Ishikawa (cell line): ENCODE measurements around the gene DOCK6.

Experiments used
- CEBPB ChIP-seq: IDR thresholded peaks from 2 replicates; pipeline ENCODE4 v1.6.1; 2012
- CREB1 ChIP-seq: IDR thresholded peaks from 2 replicates; pipeline ENCODE4 v1.6.1; 2012; ENCODE audit warnings: low read depth
- EGR1 ChIP-seq: IDR thresholded peaks from 2 replicates; pipeline ENCODE4 v1.6.1; 2012
- EP300 ChIP-seq: IDR thresholded peaks from 2 replicates; pipeline ENCODE4 v1.6.1; 2012; ENCODE audit warnings: borderline replicate concordance
- FOXM1 ChIP-seq: IDR thresholded peaks from 2 replicates; pipeline ENCODE4 v1.6.1; 2012; ENCODE audit warnings: low read depth, borderline replicate concordance
- NFIC ChIP-seq: IDR thresholded peaks from 2 replicates; pipeline ENCODE4 v1.6.1; 2012
- RAD21 ChIP-seq: IDR thresholded peaks from 2 replicates; pipeline ENCODE4 v1.6.1; 2012; ENCODE audit warnings: low read depth
- TAF1 ChIP-seq: IDR thresholded peaks from 2 replicates; pipeline ENCODE4 v1.6.1; 2012; ENCODE audit warnings: low read depth, mild to moderate bottlenecking
- TCF12 ChIP-seq: IDR thresholded peaks from 2 replicates; pipeline ENCODE4 v1.6.1; 2012; ENCODE audit warnings: low read depth
- TEAD4 ChIP-seq: IDR thresholded peaks from 2 replicates; pipeline ENCODE4 v1.6.1; 2012
- YY1 ChIP-seq: IDR thresholded peaks from 2 replicates; pipeline ENCODE4 v1.6.1; 2012; ENCODE audit warnings: low read depth
- ZBTB7A ChIP-seq: IDR thresholded peaks from 2 replicates; pipeline ENCODE4 v1.6.1; 2012; ENCODE audit warnings: low read depth
- TF ChIP-seq, protein P1 (sequence below): IDR thresholded peaks from 2 replicates; pipeline ENCODE4 v1.6.1; 2012
- TF ChIP-seq, protein P2 (sequence below): IDR thresholded peaks from 2 replicates; pipeline ENCODE4 v1.6.1; 2012; ENCODE audit warnings: low read depth, mild to moderate bottlenecking
- TF ChIP-seq, protein P3 (sequence below): IDR thresholded peaks from 2 replicates; pipeline ENCODE4 v1.6.1; 2012

Gene DOCK6

DNA sequence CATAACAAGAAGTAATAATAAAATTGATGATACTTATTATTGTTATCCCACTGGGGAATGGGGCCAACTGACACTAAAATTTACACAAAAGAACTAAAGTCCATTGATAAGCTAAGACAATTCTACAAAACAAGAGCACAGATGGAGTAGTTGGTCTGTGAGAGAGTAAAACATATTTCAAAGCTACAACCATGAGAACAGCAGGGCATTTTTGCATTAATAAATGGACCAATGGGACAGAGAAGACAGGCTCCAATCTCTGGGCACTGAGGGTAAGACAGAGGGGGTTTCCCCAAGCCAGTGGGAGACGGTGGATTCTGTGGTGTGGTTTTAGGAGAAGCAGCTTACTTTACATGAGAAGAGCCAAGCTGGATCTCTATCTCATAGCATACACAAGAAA, 79.3 kb downstream of the DOCK6 start:
- TF ChIP-seq FOXM1 (no peak), EGR1 (no peak), NFIC (no peak), RAD21 (no peak), TAF1 (no peak), CEBPB (no peak), EP300 (no peak), TCF12 (no peak), CREB1 (no peak), YY1 (no peak), ZBTB7A (no peak), TEAD4 (no peak)
- TF ChIP-seq, protein P1, sequence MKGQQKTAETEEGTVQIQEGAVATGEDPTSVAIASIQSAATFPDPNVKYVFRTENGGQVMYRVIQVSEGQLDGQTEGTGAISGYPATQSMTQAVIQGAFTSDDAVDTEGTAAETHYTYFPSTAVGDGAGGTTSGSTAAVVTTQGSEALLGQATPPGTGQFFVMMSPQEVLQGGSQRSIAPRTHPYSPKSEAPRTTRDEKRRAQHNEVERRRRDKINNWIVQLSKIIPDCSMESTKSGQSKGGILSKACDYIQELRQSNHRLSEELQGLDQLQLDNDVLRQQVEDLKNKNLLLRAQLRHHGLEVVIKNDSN, result no peak
- TF ChIP-seq, protein P2, sequence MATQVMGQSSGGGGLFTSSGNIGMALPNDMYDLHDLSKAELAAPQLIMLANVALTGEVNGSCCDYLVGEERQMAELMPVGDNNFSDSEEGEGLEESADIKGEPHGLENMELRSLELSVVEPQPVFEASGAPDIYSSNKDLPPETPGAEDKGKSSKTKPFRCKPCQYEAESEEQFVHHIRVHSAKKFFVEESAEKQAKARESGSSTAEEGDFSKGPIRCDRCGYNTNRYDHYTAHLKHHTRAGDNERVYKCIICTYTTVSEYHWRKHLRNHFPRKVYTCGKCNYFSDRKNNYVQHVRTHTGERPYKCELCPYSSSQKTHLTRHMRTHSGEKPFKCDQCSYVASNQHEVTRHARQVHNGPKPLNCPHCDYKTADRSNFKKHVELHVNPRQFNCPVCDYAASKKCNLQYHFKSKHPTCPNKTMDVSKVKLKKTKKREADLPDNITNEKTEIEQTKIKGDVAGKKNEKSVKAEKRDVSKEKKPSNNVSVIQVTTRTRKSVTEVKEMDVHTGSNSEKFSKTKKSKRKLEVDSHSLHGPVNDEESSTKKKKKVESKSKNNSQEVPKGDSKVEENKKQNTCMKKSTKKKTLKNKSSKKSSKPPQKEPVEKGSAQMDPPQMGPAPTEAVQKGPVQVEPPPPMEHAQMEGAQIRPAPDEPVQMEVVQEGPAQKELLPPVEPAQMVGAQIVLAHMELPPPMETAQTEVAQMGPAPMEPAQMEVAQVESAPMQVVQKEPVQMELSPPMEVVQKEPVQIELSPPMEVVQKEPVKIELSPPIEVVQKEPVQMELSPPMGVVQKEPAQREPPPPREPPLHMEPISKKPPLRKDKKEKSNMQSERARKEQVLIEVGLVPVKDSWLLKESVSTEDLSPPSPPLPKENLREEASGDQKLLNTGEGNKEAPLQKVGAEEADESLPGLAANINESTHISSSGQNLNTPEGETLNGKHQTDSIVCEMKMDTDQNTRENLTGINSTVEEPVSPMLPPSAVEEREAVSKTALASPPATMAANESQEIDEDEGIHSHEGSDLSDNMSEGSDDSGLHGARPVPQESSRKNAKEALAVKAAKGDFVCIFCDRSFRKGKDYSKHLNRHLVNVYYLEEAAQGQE, result no peak
- TF ChIP-seq, protein P3, sequence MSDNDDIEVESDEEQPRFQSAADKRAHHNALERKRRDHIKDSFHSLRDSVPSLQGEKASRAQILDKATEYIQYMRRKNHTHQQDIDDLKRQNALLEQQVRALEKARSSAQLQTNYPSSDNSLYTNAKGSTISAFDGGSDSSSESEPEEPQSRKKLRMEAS, result no peak

DNA sequence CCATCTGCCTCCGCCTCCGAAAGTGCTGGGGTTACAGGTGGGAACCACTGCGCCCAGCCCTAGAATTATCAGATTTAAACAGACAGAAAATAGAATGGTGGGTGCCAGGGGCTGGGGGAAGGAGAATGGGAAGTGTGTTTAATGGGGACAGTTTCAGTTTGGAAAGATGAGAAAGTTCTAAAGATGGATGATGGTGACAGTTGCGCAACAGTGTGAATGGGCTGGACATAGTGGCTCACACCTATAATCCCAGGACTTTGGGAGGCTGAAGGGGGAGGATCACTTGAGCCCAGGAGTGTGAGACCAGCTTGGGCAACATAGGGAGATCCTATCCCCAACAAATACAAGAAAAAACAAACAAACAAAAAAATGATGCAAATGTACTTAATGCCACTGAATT, 80.8 kb downstream of the DOCK6 start:
- TF ChIP-seq EGR1 (no peak), ZBTB7A (no peak), CEBPB (peak; percentile 92), CREB1 (no peak)
- TF ChIP-seq, protein P1, result no peak
- TF ChIP-seq, protein P2, result no peak

DNA sequence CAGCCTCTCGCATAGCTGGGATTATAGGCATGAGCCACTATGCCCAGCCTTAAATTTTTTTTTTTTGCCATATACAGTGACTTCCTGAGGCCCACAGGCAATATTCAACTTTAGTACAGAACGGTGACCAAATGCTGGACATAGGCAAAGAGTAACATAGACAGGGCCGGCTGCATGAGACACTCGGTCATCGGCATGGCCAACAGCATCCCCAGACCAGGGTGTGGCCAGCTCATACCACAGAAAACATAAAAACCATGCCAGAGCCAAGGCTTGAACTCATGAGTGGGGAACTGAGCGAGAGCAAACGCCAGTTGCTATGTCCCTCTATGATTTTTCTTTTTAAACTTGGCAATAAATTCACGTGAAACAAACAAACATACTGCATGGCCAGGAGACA, 82.0 kb downstream of the DOCK6 start:
- TF ChIP-seq EP300, result no peak
- TF ChIP-seq RAD21, result no peak
- TF ChIP-seq FOXM1, result no peak
- TF ChIP-seq, protein P2, result no peak
- no peak for TF ChIP-seq EGR1
- TF ChIP-seq ZBTB7A, result no peak
- no peak for TF ChIP-seq TCF12
- TF ChIP-seq YY1, result no peak
- TF ChIP-seq, protein P1, result no peak

DNA sequence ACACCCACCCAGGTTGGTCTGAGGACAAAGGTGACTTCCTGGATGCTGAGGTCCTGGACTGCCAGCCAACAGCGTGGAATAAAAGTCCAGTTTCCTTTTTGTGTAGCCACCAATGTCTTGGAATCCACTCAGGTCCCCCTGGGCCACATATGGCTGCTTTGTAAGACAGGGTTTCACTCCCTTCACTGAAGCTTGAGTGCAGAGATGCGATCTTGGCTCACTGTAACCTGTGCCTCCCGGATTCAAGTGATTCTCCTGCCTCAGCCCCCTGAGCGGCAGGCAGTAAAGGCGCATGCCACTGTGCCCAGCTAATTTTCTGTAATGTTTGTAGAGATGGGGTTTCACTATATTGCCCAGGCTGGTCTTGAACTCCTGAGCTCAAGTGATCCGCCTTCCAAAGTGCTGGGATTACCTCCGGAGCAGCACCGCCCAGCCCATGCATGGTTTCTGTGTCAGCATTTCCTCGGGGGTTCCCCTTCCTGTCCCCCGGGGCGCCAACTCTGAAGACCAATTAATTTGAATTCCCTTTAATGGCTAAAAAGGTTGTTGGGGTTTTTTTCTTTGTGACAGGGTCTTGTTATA, 82.5 kb downstream of the DOCK6 start:
- TF ChIP-seq EGR1 (no peak), TEAD4 (no peak), ZBTB7A (no peak), YY1 (no peak), CEBPB (no peak), TCF12 (no peak), CREB1 (no peak), NFIC (no peak), FOXM1 (no peak), TAF1 (no peak), RAD21 (no peak), EP300 (no peak)
- TF ChIP-seq, protein P3, result no peak
- TF ChIP-seq, protein P1, result no peak
- TF ChIP-seq, protein P2, result no peak
